HG02623 (cell line): Measurements from ENCODE around the gene CTLA4.

Experiments
- ATAC-seq: cut with Tn5 transposase; IDR thresholded peaks from one replicate; pipeline ENCODE4 v1.9.1; 2021; ENCODE audit warnings: moderate library complexity; ENCODE audit not compliant: unreplicated experiment

CTLA4 gene

GRCh38 chr2:203867561-203868200 lies at the start of gene CTLA4:
TSS of gene CTLA4 (plus strand) at chr2:203867771. CDS start at chr2:203867943, 172 bp downstream.
- no peak for ATAC-seq

- no peak for ATAC-seq
Observed at GRCh38 chr2:203818656-203819055, 48.9 kb upstream of the CTLA4 start.

- no peak for ATAC-seq
Observed at GRCh38 chr2:203819434-203820133, 48.0 kb upstream of the CTLA4 start.

- peak; percentile 89 for ATAC-seq
Observed at GRCh38 chr2:203820969-203821368, 46.6 kb upstream of the CTLA4 start.

- ATAC-seq, result no peak
Observed at GRCh38 chr2:203822240-203822639, 45.3 kb upstream of the CTLA4 start.

GRCh38 chr2:203823173-203823572 lies 44.4 kb upstream of the CTLA4 start:
- no peak for ATAC-seq

- ATAC-seq, result no peak
Observed at GRCh38 chr2:203824057-203824456, 43.5 kb upstream of the CTLA4 start.

- ATAC-seq, result no peak
Observed at GRCh38 chr2:203824603-203825002, 43.0 kb upstream of the CTLA4 start.

GRCh38 chr2:203826704-203827103 lies 40.9 kb upstream of the CTLA4 start:
- no peak for ATAC-seq

GRCh38 chr2:203830304-203831055 lies 37.1 kb upstream of the CTLA4 start:
- no peak for ATAC-seq

GRCh38 chr2:203835420-203835819 lies 32.2 kb upstream of the CTLA4 start:
- no peak for ATAC-seq

- no peak for ATAC-seq
Observed at GRCh38 chr2:203835892-203836800, 31.4 kb upstream of the CTLA4 start.

GRCh38 chr2:203840655-203841205 lies 26.8 kb upstream of the CTLA4 start:
- ATAC-seq, result no peak

- no peak for ATAC-seq
Observed at GRCh38 chr2:203841654-203842053, 25.9 kb upstream of the CTLA4 start.

GRCh38 chr2:203842373-203842772 lies 25.2 kb upstream of the CTLA4 start:
- no peak for ATAC-seq

- no peak for ATAC-seq
Observed at GRCh38 chr2:203846490-203847105, 21.0 kb upstream of the CTLA4 start.

GRCh38 chr2:203849010-203849409 lies 18.6 kb upstream of the CTLA4 start:
- no peak for ATAC-seq

- no peak for ATAC-seq
Observed at GRCh38 chr2:203852760-203853159, 14.8 kb upstream of the CTLA4 start.

- ATAC-seq, result no peak
Observed at GRCh38 chr2:203853271-203853670, 14.3 kb upstream of the CTLA4 start.

- no peak for ATAC-seq
Observed at GRCh38 chr2:203853722-203854121, 13.8 kb upstream of the CTLA4 start.
